Measurements from ENCODE around the gene HSPB2.
"Not testable (repeated sequence)": the region's sequence is repeated elsewhere in the genome, so short reads cannot be mapped to it uniquely, and the experiment has no call there.

HSPB2 gene

GRCh38 chr11:111912535-111912934, at the start of gene HSPB2:
Gene HSPB2 (plus strand): TSS chr11:111912734. CDS start chr11:111912830, 96 bp downstream.
- no peak for DNase-seq (ENCODE audit: low read depth in 3 of 3)

- DNase-seq (ENCODE audit: low read depth in 3 of 3): no peak
These were observed 42.4 kb upstream of the HSPB2 start for GRCh38 chr11:111870113-111870512.

GRCh38 chr11:111870522-111870885, 42.0 kb upstream of the HSPB2 start:
- DNase-seq (ENCODE audit: low read depth in 3 of 3): no peak

- peak; percentile 74 to 89 (median 84) for DNase-seq (ENCODE audit: low read depth in 3 of 3)
These were observed 41.4 kb upstream of the HSPB2 start, which contains the start of gene ALG9 for GRCh38 chr11:111870886-111871692. Gene ALG9 (minus strand): TSS chr11:111871581. CDS start chr11:111871482, 99 bp downstream.

GRCh38 chr11:111871693-111872161, 40.8 kb upstream of the HSPB2 start:
- DNase-seq (ENCODE audit: low read depth in 3 of 3): no peak

- DNase-seq (ENCODE audit: low read depth in 3 of 3): no peak
These were observed 34.1 kb upstream of the HSPB2 start for GRCh38 chr11:111878385-111878848.

- DNase-seq (ENCODE audit: low read depth in 3 of 3): peak; percentile 87 to 93 (median 92)
These were observed 33.5 kb upstream of the HSPB2 start, which contains the start of the genes CFAP68 and FDXACB1 for GRCh38 chr11:111878849-111879636. Gene CFAP68 (plus strand): TSS chr11:111879541. CDS start chr11:111879561, 20 bp downstream. Gene FDXACB1 (minus strand): TSS chr11:111879165. CDS start chr11:111879132, 33 bp downstream.

GRCh38 chr11:111879637-111879960, 32.9 kb upstream of the HSPB2 start:
- DNase-seq (ENCODE audit: low read depth in 3 of 3): no peak

GRCh38 chr11:111882202-111882601, 30.3 kb upstream of the HSPB2 start:
- DNase-seq (ENCODE audit: low read depth in 3 of 3): no peak

- not testable (repeated sequence) for DNase-seq (ENCODE audit: low read depth in 3 of 3)
These were observed 27.5 kb upstream of the HSPB2 start for GRCh38 chr11:111885053-111885452.

GRCh38 chr11:111886032-111886431, 26.5 kb upstream of the HSPB2 start:
- no peak for DNase-seq (ENCODE audit: low read depth in 3 of 3)

GRCh38 chr11:111886844-111887243, 25.7 kb upstream of the HSPB2 start:
- DNase-seq (ENCODE audit: low read depth in 3 of 3): no peak

- DNase-seq (ENCODE audit: low read depth in 3 of 3): no peak
These were observed 7.1 kb upstream of the HSPB2 start for GRCh38 chr11:111905411-111905810.

- no peak for DNase-seq (ENCODE audit: low read depth in 3 of 3)
These were observed 5.9 kb upstream of the HSPB2 start for GRCh38 chr11:111906680-111907079.

- DNase-seq (ENCODE audit: low read depth in 3 of 3): no peak
These were observed 3.8 kb upstream of the HSPB2 start for GRCh38 chr11:111908639-111909305.

- DNase-seq (ENCODE audit: low read depth in 3 of 3): no peak
These were observed 3.2 kb upstream of the HSPB2 start for GRCh38 chr11:111909378-111909777.

- DNase-seq (ENCODE audit: low read depth in 3 of 3): no peak
These were observed 1.6 kb upstream of the HSPB2 start for GRCh38 chr11:111910676-111911562.

- DNase-seq (ENCODE audit: low read depth in 3 of 3): no peak
These were observed 752 bp upstream of the HSPB2 start, which contains the start of gene CRYAB for GRCh38 chr11:111911563-111912401. Gene CRYAB (minus strand): TSS chr11:111911770. CDS start chr11:111911724, 46 bp downstream.

- no peak for DNase-seq (ENCODE audit: low read depth in 3 of 3)
These were observed 712 bp downstream of the HSPB2 start for GRCh38 chr11:111913031-111913861.
